Activated T-cell treated with anti-CD3 and anti-CD28 coated beads, Interleukin-2, amount 50 U/mL, for 48 hours (primary cell): Measurements from ENCODE around the gene ARHGEF39.
"Not testable (repeated sequence)": the region's sequence is repeated elsewhere in the genome, so short reads cannot be mapped to it uniquely, and the experiment has no call there.

Source experiments
- DNase-seq, 2 experiments: peaks; one replicate each; pipeline ENCODE4 v3.0.0-alpha.2; 2020

The ARHGEF39 gene

GRCh38 chr9:35649431-35650340 lies 15.3 kb downstream of the ARHGEF39 start:
- DNase-seq = peak; percentile 66 to 69

- peak; percentile 95 to 96 for DNase-seq
These were observed 18.3 kb downstream of the ARHGEF39 start for GRCh38 chr9:35646533-35647265.

DNA sequence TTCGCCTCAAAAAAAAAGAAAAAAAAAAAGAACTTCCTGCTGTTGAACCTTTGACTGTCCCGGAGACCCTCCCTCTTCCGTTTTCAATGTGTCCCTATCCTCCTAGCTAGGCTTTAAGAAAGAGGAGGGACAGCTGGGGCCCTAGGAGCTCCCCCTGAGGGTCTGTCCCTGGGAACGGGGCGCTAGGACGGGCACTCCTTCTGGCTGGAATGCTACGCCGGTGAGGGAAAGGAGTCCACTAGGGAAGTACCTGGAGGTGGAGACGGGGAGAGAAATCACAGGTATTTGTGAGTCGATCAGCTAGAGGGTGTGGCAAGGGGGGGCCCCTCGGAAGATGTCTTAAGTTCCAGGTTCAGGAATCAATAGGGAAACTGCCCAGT lies 18.9 kb downstream of the ARHGEF39 start:
- DNase-seq = no peak

DNA sequence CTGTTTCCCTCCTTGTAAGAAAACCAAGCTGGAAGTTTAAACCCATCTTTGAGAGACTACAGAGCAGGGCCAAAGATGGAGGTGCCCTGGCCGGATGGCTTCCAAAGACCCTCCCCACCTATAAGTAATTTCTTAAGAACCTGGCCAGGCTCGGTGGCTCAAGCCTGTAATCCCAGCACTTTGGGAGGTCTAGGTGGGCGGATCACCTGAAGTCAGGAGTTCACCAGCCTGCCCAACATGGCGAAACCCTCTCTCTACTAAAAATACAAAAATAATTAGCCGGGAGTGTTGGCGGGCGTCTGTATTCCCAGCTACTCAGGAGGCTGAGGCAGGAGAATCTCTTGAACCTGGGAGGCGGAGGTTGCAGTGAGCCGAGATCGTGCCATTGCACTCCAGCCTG lies 19.3 kb downstream of the ARHGEF39 start:
- not testable (repeated sequence) for DNase-seq

DNA sequence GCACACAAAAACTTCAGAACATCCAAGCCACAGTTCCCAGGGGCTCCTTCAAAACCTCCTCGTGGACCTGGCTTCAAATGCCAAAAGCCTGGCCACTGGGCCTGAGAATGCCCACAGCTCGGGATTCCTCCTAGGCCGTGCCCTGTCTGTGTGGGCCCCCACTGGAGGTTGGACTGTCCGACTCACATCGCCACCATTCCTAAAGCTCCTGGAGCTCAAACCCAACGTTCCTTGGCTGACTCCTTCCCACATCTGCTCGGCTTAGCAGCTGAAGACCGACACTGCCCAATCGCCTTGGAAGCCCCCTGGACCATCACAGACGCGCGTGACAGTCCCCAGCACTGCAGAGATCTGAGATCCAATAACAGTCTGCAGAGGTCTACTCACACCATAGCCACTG lies 21.9 kb downstream of the ARHGEF39 start:
- DNase-seq = no peak

DNA sequence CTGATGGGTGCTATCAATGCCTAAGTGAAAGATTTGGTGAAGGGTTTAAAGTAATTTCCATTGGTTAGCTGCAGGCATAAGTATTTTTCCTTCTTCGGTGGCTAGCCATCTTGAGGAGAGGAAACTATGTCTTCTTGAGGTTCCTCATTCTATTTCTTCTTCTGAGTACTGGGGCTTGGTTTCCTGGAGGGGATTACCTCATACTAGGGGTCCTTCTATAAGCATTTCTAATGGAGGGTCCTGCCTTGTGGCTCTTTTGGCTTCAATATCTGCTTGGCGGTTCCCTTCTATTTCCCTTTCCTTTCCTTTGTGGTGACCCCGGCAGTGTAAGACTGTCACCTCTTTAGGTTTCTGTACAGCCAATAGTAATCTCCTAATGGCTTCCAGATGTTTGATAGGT lies 23.5 kb downstream of the ARHGEF39 start:
- not testable (repeated sequence) for DNase-seq

GRCh38 chr9:35640431-35640830 lies 24.6 kb downstream of the ARHGEF39 start:
- not testable (repeated sequence) for DNase-seq

- DNase-seq = no peak
These were observed 25.4 kb downstream of the ARHGEF39 start for GRCh38 chr9:35639631-35640030.

- DNase-seq = not testable (repeated sequence)
These were observed 25.8 kb downstream of the ARHGEF39 start for GRCh38 chr9:35639225-35639624.

DNA sequence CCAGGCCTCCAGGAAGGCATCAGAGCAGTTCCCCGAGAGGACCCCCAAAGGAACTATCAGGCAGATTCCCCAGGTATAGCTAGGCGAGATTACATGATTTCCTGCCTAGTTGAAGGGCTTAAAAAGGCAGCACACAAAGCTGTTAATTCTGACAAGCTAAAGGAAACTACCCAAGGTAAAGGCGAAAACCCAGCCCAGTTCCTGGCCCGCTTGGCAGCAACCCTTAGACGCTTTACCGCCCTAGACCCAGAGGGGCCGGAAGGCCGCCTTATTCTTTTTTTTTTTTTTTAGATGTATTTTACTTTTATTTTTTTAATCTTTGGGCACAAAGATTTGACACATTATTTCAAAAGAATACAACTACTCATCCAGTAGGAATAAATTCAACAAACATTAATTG lies 26.2 kb downstream of the ARHGEF39 start:
- peak in 1 of 2 experiments; percentile 47 for DNase-seq

DNA sequence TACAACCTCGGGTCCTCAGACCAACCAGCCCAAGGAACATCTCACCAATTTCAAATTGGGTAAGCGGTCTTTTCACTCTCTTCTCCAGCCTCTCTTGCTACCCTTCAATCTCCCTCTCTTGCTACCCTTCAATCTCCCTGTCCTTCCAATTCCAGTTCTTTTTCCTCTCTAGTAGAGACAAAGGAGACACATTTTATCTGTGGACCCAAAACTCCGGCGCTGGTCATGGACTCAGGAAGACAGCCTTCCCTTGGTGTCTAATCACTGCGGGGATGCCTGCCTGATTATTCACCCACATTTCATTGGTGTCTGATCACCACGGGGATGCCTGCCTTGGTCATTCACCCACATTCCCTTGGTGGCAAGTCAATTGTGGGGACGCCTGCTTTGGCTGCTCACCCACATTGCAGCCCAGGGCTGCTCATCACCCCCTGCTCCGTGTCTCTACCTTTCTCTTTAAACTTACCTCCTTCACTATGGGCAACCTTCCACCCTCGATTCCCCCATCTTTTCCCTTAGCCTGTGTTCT lies 27.5 kb downstream of the ARHGEF39 start:
- DNase-seq = not testable (repeated sequence)

- not testable (repeated sequence) for DNase-seq
These were observed 28.1 kb downstream of the ARHGEF39 start for GRCh38 chr9:35636877-35637246.

DNA sequence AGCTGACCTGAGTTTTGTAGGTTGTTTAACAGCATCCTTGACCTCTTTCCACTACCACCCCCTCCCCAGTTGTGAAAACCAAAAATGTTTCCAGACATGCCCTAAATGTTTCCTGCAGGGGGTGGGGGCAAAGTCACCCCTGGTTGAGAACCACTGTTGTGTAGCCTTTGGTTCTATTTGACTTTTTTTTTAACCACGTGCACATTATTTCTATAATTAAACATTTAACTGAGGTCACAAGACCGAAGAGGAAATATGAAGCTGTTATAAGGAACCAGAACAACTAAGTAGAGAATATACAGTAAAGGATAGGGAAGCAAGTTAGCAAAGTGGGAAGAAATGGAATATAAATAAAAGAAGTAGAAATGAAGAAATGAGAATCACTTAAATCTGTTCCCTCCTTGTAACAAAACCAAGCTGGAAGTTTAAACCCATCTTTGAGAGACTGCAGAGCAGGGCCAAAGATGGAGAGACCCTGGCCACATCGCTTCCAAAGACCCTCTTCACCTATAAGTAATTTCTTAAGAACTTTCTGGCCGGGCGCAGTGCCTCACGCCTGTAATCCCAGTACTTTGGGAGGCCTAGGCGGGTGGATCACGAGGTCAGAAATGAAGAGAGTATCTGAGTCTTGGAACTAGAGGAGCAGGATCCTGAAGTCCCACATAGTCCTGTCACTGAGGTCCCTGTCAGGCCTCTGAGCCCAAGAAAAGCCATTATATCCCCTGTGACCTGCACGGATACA lies 28.7 kb downstream of the ARHGEF39 start:
- no peak for DNase-seq

- no peak for DNase-seq
These were observed 29.3 kb downstream of the ARHGEF39 start for GRCh38 chr9:35635730-35636129.

DNA sequence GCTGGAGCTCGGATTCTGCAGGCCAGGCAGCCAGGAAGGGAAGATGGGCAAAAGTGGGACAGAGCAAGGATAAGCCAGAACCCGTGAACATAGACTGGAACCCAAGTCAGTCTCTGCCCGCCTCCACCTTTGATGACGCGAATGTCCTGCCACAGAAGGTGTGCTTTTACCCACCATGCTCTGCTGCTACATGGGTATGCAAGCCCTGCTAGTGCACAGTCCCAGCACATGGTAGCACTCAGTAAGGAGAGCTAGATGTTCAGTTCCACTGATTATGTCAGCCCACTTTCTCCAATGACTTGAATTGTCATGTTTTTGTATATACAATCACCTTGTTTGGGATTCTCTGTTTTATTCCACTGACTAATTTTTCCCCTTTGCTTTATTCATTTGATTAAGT lies 35.4 kb downstream of the ARHGEF39 start:
- DNase-seq = no peak

DNA sequence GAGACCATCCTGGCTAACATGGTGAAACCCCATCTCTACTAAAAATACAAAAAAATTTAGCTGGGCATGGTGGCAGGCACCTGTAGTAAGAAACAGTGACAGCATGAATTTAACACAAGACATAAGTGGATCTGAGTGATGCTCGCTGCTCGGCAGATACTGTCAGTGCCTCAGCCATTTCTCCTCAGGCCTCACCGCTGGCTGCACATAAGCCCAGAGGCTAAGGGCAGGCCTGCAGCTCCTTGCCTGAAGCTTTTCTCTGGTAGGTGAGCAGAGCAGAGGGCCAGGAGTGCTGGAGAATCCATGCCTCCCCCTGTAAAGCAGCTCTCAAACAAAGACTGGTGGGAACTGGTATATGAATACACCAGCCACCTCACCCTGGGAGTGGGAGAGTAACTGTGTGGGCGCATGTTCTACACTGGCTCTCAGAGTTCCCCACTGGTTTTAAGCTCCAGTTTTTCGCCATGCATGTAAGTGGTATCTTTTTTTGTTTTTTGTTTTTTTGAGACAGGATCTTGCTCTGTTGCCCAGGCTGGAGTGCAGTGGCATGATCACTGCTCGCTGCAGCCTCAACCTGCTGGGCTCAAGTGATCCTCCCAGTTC lies 36.5 kb downstream of the ARHGEF39 start:
- DNase-seq = no peak

GRCh38 chr9:35627575-35627974 lies 37.4 kb downstream of the ARHGEF39 start:
- DNase-seq = no peak

DNA sequence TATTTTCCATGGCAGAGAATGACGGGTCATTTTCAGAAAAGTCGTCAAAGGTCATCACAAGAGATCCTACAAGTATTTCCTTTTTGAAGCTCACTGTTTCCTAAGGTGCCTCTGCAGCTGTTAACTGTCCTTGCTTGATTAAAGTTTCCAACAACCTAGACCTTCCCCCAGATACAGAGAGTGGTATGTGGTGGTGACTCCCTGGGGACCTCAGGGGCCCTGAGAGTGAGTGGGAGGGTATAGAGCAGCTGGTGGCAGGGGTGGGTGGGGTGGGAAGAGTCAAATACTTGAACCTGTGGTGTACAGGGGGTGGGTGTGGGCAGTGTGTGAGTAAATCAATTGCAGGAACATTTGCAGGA lies 45.2 kb downstream of the ARHGEF39 start:
- DNase-seq = peak; percentile 41 to 57

DNA sequence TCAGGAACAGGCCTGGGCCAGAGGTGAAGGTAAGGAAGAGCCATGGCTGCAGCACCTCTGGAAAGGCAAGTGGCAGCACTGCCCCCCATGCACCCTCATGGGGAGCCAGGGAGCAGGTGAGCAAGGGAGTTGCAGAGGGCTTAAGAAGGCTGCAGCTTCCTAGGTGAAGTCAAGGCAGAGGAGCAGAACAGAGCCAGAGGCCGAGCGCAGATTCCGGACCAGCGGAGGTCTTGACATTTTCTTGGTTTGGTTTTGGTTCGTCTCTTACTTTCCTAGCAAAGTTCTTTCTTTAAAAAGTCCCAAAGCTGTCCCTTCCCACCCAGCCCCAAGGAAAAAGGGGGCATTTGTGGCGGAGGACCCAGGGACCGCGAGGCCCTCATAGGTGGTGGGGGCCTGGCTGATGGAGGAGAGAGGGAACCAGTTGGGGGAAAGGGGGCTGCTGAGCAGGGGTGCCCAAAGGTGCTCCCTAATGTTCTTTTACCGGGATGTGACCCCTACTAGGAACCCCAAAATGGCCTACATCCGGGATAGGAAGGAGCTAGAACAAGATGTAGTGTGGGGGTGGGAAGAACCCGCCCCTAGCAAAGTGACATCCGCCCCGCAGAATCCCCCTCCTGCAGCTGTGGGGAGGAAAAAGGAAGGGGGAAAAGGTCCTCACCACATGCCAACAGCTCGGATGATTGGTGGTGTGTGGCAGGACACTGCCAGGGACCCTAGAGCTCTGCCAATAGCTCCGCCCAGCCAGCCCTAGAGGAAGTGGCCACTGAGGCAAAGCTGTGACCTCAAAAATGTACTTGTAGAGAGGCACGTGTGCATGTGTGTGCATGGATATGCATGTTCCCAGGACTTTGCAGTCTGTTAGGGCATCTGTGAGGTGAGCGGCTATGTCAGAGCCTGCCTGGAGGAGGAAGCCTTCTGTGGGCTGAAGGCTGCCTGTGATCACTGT lies 45.9 kb downstream of the ARHGEF39 start:
- peak; percentile 68 to 72 for DNase-seq

GRCh38 chr9:35618325-35618727 lies 46.7 kb downstream of the ARHGEF39 start, which contains the start of gene CD72:
CD72 (minus strand) TSS chr9:35618413; CDS start chr9:35618303, 110 bp downstream.
- no peak for DNase-seq

DNA sequence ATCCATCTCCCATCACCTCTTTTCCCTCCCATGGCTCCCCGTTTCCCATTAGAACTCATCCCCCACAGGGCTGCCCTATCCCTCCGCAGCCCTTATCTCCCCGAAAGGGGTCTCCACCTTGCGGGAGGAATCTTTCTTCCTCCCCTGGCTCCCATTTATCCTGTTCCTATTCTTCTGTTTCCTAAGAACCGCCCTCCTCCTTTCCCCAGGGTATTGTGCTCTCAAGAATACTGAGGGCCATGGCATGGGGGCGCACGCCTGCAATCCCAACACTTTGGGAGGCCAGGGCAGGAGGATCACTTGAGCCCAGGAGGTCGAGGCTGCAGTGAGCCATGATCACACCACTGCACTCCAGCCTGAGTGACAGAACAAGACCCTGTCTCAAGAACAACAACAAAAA lies 47.4 kb downstream of the ARHGEF39 start:
- no peak for DNase-seq
